CD4-positive, alpha-beta T cell treated with Interleukin-4 for 1 hour (primary cell): Measurements from ENCODE around the gene MS4A6E.
A peak's percentile ranks its signal among the peaks of the same experiment; 100 is the strongest.
"Not testable (repeated sequence)": the region's sequence is repeated elsewhere in the genome, so short reads cannot be mapped to it uniquely, and the experiment has no call there.

Source experiments
- DNase-seq, 2 donors: peaks; one replicate each; pipeline ENCODE4 v3.0.0-alpha.2; 2020 to 2022

Gene MS4A6E

GRCh38 chr11:60338053-60338452 is 11.0 kb downstream of the MS4A6E start:
- no peak for DNase-seq

DNA sequence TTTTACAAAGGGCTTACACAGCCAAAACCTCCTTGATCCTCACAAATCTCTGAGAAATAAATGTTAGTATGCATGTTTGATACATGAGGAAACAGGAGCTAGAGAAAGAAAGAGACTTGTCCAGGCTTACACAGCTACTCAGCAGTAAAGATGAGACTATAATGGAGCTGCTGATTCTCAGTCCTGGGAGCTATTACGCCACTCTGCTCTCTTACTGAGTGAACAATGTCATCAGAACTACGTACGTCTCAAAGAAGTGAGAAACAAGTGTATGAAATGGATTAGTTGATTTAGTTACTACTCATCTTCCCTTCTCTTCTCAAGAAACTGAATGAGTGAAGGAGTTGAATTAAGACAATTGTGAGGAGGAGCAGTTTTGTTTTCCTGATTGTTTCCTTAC is 12.3 kb downstream of the MS4A6E start:
- DNase-seq = no peak

DNA sequence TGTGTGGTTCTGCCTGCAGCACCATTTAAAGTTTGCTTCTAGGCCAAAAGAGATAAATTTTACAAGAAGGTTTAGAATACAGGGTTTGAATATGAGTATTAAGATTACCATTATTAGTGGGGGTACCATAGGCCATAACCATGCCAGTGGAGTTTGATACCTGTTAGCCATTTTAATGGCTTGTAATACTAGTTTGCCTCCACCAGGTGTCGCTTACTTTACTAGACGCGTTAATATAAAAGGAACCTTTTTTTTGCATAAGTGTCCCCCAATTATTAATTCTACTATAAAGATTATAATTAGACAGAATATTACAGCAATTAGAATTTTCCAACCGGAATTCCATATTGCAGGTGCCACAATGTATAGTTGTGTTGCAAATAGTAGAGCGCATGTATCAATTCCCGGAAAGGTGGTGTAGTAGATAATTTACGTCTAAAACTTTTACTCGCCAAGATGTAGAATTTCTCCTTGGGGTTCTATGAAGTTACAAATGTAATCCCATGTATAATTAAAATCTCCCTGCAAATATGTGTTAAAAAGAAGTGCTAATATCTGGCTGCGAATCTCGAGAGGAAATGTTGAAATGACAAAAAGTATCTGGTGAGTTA is 16.1 kb downstream of the MS4A6E start:
- peak in 1 of 2 donors; percentile 33 for DNase-seq

- no peak for DNase-seq
These were observed 17.1 kb downstream of the MS4A6E start for GRCh38 chr11:60344146-60344545.

DNA sequence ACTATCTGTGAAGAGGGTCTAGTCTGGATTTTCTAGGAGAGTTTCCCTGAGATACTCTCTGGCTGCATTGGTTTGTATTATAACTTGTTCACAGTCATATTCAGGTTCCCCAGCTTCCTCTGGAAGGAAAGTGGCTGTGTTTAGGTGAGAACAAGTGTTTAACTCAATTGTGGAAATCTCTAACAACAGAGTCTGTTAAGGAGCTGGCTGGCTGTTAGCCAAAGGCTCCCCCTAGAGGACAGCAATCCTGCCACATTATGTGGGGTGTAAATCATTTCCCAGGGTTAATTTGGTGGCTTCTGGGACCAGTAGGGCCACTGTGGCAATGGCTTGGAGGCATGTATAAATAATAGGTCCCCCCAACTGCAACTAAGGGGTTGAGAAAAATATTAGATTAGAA is 18.4 kb downstream of the MS4A6E start:
- peak in 1 of 2 donors; percentile 39 for DNase-seq

DNA sequence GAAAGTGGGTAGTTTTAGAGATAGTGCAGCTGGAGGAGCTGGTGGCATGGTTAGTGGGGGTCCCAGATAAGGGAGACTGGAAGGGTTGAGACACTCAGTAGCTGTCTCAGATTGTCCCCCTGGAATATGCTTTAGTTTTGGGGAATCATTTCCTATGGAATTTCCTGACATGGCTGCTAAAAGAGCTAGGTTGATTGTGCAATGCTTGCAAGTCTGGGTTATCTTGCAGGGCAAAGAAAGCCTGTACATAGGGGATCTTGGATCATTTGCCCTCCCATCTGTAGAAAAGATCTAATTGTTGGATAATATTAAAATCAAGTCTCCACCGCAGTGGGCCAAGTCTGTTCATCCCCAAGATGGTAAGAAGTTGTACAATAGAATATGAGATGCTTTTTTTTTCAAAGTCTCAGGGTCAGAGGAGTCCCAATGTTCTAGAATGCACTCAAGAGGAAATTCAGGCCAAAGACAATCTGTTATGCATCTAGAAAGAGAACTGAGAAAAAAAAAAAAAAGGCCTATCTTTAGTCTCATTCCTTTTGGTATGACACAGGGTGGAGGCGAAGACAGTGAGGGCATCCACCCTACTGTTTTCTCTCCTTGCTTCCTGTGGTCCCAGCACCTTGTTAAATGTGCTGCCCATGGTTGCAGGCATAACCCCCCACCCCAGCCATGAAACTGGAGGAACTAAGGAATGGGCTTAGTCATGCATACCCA is 20.2 kb downstream of the MS4A6E start:
- no peak for DNase-seq

- no peak for DNase-seq
These were observed 21.1 kb downstream of the MS4A6E start for GRCh38 chr11:60348116-60348515.

- DNase-seq = no peak
These were observed 22.9 kb downstream of the MS4A6E start for GRCh38 chr11:60349990-60350389.

GRCh38 chr11:60357771-60358170 is 30.7 kb downstream of the MS4A6E start:
- no peak for DNase-seq

DNA sequence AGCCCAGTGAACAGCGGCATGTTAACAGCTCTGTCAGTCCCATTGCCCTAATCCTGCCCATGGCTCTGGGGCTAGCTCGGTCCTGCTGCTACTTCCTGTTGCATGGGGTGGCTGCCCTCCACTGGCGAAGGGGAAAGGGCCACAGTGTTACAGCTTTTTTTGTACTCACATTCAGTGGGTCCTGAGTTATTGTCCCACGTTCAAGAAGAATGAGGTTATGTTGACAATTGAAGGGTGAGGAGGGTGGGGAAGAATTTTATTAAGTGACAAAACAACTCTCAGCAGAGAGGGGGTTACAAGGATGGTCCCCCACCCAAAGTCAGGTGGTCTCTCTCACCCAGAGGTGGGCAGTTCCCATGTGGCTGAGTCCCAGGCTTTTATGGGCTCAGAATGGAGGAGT is 33.6 kb downstream of the MS4A6E start:
- DNase-seq = no peak

- DNase-seq = no peak
These were observed 35.2 kb downstream of the MS4A6E start for GRCh38 chr11:60362241-60362640.

- peak; percentile 62 to 78 for DNase-seq
These were observed 36.8 kb downstream of the MS4A6E start for GRCh38 chr11:60363542-60364470.

- DNase-seq = not testable (repeated sequence)
These were observed 39.3 kb downstream of the MS4A6E start for GRCh38 chr11:60366262-60366904.

- peak; percentile 19 to 45 for DNase-seq
These were observed 40.0 kb downstream of the MS4A6E start for GRCh38 chr11:60367009-60367408.

- DNase-seq = no peak
These were observed 40.8 kb downstream of the MS4A6E start for GRCh38 chr11:60367896-60368295.

DNA sequence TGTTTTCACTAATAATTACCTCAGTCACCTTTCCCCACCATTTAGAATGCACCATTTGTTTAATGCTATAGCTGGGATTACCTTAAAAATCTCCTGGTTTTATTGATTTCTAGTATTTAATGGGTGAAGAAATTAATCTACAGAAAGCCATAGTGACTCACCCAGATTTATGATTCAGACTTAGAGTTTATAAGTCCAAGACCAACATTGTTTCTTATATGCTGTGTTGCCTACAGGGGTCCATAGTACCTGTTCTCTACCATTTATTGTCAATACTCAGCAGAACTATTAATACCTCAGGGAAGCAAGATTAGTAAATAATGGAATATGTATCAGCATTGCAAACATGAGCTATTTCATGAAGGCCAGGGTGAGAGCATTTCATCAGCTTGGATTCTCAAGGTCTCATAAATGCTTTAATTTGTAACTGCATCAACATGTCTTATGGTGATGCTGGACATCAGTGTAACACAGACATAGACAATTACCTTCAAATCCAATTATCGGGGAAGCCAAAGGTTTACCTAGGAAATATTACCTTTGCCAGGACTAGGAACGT is 43.3 kb downstream of the MS4A6E start:
- DNase-seq = no peak

GRCh38 chr11:60370811-60371298 is 43.8 kb downstream of the MS4A6E start:
- no peak for DNase-seq

DNA sequence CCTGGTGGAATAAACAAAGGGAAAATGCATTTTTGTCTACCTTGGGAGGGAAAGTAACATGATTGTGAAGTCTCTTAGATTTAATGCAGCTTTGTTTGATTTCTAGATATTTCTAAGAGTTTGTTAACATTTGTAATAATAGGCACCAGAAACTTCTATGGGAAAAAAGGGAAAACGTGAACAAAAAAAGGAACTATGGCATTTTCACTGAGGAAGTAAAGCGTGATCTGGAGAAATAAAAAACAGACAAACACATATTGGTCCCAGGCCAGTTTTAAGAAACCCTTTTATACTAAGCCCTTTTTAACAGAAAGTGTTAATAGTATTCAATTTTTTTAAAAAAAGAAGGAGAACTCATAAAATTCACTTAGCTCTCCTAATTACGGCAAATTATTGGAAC is 44.3 kb downstream of the MS4A6E start:
- no peak for DNase-seq

- DNase-seq = no peak
These were observed 44.8 kb downstream of the MS4A6E start for GRCh38 chr11:60371854-60372253.

DNA sequence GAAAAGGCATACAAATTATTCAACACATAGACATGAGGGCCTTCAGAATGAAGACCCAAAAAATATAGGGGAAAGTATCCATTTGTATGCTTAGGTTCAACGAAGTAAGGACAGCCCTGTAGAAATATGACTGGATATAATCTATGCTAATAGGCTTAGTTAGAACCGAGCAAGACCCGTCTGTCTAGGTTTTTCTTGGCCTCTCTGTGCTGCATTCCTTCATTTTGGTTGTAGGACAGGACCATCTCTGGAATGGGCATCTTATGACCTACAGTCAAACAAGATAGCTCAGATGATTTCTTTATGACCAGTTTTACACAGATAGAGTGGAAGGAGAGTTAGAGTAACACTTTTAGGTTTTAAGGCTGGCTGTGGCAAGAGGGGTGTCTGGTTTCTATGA is 45.7 kb downstream of the MS4A6E start:
- DNase-seq = no peak

GRCh38 chr11:60375316-60375715 is 48.3 kb downstream of the MS4A6E start:
- no peak for DNase-seq

DNA sequence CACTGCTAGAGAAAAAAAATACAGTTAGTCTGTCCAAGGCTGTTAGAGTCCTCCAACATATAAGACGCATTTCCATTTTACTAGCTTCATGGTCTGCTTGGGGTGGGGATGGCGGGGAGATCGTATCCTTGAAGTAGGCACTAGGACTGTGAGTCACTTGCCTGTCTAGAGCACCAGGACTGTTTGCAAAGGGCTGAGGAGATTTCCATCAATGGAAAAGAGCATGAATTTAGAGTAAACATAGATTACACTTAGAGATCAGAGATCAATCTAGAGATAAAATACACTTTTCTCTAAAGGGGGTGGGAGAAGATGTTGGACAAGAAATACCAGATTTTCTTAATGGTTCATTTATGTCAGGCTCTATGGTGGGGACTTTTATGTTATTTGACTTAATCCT is 49.5 kb downstream of the MS4A6E start:
- no peak for DNase-seq
